ENCODE measurements around the gene SLIT1.

GRCh38 chr10:97006364-97006763 lies 179.4 kb downstream of the SLIT1 start:
- TF ChIP-seq CTCF (IDR thresholded peaks at IDR 0.05), result no peak
- no peak for TF ChIP-seq POLR2A (IDR thresholded peaks at IDR 0.05)

Data from uterus (tissue), 2 donors.